HG02759 (cell line): ENCODE data around the gene MED13L.
"Not testable (repeated sequence)": the region's sequence is repeated elsewhere in the genome, so short reads cannot be mapped to it uniquely, and the experiment has no call there.

Experiments
- ATAC-seq: cut with Tn5 transposase; IDR thresholded peaks from one replicate; pipeline ENCODE4 v1.9.1; 2021; ENCODE audit warnings: mild to moderate bottlenecking, moderate library complexity; ENCODE audit not compliant: unreplicated experiment

MED13L gene

DNA sequence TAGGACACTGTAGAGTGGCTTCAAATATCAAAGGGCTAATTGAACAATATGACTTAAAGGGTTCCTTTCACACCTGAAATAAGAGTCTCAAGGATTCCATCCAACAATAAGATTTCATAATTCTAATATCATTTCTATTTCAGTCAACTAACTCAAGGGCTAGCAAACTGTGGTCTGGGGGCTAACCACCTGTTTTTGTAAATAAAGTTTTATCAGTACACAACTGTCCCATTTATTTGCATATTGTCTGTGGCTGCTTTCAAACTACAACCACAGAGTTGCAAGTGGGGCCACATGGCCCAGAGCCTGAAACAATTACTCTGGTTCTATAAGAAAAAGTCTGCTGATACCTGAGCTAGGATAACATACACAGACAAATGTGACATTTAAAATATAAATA lies 29.1 kb downstream of the MED13L start:
- no peak for ATAC-seq

DNA sequence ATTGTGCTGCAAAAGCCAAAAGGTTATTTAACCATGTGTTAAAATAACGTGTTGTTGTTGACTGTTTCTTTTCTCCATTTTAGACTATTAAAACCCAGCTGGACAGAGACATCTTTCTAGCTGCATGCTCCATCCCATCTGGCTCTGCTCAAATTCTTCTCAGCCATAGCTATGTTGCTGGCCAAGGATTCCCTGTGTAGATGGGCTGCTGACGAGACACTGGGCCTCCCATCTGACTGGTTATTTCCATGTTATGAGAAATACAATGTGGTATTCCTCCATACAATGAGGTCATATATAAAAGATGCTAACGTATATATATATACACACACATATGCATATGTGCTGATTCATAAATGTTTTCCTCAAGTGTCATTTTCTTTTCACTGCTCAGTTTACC lies 30.1 kb downstream of the MED13L start:
- no peak for ATAC-seq

DNA sequence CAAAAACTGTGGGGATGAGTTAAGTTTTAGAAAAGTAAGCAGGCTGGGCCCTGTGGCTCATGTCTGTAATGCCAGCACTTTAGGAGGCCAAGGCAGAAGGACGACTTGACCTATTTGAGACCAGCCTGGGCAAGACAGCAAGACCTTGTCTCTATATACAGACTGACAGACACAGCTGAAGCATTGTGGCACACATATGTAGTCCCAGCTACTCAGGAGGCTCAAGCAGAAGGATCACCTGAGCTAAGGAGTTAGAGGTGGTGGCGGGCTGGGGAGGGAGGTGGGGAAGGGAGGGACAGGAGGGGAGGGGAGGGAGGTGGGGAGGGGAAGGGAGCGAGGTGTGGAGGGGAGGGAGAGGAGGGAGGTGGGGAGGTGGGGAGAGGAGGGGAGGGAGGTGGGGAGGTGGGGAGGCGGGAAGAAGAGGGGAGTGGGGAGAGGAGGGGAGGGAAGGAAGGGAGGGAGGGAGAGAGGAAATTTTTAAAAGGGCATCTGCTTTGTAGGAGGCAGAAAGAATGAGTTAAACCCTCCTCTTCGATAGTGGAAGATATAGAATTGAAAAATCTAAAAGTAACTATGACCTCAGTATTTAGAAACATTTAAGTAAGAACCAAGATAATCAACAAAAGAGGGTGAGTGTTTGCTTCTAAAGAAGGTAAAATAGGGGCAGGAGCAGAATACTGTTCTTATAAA lies 30.9 kb downstream of the MED13L start:
- no peak for ATAC-seq

DNA sequence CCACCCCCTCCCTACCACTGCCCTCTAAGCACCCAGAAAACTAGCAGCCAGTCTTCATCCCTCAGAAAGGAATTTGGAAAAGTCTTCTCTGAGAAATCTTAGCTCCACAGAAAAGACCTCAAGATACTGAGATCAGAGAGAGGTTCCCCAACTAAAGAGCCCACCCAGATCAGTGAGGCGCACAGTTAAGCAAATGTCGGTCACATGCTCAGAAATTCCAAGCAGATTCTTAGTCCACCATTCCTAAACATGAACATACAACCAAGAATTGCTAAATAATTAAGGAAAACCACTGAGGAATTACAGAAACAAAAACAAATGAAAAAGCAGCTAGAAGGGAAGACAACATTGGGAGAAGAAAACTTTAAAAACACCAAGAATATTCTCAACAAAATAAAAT lies 32.3 kb downstream of the MED13L start:
- no peak for ATAC-seq

DNA sequence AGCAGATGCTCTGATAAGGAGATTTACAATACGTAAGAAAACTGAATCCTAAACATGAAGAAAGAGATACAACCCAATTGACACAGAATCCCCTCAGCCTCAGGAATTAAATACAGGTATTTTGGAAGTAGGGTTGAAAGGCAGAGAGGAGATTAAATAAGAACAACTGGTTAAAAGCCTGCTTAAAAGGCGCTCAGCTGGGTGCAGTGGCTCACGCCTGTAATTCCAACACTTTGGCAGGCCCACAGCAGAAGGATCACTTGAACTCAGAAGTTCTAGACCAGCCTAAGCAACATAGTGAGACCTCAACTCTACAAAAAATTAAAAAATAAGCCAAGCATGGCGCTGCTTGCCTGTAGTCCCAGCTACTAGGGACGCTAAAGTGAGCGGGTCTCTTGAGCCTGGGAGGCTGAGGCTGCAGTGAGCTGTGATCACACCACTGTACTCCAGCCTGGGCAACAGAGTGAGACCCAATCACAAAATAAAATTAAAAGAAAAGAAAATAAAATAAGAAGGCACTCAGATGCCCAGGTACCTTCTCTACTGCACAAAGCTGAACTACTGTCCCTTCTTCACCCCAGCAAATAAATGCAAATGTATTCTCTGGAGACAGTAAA lies 32.9 kb downstream of the MED13L start:
- no peak for ATAC-seq

DNA sequence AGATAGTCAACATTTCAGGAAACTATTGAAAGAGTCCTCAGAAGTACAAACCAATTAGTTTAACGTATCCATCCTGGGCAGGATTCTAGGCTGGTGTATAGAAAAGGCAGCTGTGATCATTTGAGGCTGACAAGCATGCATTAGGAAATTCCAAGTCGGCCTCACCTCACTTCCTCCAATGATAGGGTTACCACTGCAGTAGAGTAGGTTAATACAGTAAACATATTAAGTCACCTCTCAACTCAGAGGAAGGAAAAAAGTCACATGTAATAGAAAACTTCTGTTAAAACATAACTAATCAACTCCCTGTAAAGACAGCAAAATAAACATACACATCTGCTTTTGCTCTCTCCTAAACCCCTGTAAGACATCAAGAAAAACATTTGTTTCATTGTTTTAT lies 33.5 kb downstream of the MED13L start:
- ATAC-seq: no peak

DNA sequence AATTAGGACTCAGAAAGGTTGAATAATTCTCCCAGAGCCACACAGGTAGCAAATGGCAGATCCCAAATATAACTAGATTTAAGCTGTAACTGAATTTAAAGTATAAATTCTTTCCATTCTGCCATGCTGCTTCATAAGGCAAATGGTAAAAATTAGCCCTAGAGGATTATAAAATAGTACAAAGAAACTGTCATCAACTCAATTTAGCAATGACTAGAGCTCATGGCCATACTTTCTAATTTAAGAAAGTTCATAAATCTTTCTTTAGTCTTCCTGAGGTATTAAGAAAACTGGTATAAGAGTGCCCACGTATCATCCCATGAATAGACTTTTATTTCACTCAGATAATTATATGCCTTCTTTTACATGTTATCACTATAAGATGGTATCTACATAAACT lies 34.8 kb downstream of the MED13L start:
- no peak for ATAC-seq

DNA sequence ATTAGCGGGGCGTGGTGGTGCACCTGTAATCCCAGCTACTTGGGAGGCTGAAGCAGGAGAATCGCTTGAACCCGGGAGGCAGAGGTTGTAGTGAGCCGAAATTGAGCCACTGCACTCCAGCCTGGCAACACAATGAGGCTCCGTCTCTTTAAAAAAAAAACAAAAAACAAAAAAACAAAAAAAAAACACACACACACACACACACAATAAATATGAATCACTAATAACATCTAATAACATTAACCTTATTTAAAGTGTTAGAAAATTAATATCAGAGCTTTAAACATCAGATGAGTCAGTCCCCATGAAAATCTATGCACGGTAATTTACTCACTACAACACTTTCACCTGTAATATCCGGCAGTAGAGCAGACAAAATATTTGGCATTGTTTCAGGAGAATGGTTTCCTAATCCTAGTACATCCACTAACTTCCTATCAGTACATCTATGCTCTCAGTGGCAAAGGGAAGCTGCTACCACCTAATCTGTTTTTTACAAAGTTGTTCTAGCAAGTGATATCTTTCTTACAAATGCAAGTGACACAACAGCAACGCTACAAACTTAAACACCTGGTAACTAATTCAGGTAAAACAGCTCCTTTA lies 36.2 kb downstream of the MED13L start:
- ATAC-seq: no peak

DNA sequence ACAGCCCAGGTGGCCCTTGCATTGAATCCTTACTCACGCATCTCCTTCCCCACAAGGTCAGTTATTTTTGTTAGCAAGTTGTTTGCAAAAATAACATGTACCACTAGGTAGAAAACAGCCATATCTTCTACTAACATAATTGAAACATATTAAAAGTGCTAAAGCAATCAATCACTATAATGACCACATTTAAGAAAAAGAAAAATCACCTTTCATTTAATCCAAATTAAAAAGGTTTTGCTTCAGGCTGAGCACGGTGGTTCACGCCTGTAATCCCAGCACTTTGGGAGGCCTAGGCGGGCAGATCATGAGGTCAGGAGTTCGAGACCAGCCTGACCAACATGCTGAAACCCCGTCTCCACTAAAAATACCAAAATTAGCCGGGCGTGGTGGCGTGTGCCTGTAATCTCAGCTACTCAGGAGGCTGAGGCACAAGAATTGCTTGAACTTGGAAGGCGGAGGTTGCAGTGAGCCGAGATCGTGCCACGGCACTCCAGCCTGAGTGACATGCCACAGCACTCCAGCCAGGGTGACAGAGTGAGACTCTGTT lies 38.8 kb downstream of the MED13L start:
- ATAC-seq: not testable (repeated sequence)

DNA sequence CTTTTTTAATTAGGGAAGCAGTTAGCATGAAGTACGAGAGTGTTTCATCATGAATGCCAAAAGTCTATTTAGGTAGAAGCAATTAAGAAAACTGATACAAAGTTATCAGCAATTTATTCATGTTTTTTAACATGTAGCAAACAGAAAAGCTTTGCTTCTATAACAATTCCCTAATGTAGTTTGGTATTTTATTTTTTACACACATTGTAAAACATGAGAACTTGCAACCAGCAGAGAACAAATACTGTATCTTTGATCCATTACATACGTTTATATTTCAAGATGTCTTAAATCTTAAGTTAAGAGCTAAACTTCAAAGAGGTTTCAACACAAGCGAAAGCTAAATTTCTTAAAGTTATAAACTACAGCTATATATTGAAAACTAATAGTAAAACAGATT lies 39.3 kb downstream of the MED13L start:
- no peak for ATAC-seq

DNA sequence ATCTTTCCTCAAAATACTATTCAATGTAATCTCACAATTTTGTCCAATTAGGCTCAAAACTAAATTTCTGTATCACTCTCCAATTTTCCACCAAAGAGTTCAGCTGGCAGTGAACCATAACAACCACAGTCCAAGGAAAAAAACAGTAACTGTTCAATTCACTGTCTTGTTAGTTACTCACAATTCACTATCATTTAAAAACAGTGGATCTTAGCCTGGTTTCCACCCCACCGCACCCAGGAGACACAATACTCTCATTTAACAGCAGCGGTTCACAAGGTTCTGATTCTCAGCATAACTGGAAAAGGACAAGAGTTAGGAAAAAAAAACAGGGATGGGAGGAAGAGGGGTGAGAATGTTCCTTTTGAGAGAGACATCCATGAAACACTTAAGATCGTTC lies 40.5 kb downstream of the MED13L start:
- no peak for ATAC-seq

DNA sequence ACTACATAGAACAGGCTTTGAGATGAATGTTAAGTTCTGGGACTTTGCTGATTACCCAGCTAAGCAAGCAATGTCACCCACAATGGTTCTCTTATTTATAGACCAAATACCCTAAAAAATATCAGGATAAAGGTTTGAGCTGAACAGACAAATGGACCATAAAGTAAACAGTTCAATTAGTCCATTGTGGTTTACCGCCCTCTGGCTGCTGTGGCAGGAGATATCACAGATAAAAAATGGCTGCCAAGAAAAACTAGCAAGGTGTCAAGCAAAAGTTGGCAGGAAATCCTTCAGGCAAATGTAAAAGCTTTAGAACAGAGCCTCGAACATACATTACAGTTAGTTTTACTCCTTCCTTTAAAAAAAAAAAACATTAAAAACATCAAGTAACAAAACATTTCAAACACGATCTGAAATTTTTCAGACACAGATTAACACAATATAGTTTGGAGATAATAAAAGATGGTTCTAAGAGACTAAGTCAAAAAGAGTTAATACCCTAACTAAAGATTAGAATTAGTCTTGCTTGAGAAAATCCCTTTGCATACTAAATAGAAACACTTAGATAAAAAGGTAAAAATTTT lies 41.3 kb downstream of the MED13L start:
- ATAC-seq: peak; percentile 45

DNA sequence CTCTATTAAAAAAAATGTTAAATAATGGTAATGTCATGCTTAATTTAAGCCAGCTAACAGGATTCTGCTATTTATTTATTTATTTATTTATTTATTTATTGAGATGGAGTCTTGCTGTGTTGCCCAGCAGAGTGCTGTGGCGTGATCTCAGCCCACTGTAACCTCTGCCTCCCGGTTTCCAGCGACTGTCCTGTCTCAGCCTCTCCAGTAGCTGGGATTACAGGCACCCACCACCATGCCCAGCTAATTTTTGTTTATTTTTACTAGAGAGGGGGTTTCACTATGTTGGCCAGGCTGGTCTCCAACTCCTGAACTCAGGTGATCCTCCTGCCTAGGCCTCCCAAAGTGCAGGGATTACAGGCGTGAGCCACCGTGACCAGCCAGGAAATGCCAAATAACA lies 43.3 kb downstream of the MED13L start:
- ATAC-seq: not testable (repeated sequence)

DNA sequence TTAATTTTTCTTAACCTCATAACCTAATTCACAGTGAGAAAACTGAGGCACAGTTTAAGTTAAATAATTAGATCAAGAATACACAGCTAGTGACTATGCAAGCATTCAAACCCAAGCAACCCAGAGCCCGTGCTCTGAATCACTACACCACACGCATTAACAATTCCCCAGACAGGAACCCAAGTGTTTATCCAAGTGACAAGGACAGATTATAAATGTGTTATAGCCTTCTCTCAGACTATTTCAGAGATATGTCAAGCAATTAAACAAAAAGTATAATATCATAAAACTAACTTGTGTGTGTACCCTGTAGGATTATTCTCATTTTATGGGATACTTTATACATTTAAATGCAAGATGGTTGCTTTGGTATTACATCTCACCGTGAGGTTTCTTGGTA lies 43.8 kb downstream of the MED13L start:
- no peak for ATAC-seq

DNA sequence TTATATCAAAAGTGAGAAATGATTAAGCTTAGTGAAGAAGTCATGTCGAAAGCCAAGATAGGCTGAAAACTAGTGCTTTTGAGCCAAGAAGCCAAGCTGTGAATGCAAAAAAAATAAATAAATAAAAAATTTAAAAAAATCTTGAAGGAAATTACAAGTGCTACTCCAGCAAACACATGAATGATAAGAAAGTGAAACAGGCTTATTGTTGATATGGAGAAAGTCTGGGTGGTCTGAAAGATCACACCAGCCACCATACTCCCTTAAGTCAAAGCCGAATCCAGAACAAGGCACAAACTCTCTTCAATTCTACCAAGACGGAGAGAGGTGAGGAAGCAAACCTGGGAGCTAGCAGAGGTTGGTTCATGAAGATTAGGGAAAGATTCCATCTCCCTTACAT lies 49.7 kb downstream of the MED13L start:
- ATAC-seq: no peak

DNA sequence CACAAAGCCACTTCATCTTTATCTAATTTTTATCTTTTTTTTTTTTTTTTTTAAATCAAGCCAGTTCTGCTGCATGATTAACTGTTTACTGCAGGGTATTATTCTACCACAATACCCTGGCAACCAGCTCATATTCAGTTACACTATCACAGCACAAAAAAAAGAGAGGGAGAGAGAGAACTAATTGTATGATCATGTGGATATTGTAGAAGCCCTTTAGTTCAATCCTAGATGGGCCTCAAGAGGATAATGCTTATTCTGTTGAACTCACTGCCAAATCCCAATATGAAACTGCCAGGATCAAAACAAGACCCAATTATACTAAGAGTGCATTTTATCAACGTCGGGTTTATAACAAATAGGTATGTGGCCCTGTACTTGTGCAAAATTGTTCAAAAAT lies 51.5 kb downstream of the MED13L start:
- no peak for ATAC-seq

DNA sequence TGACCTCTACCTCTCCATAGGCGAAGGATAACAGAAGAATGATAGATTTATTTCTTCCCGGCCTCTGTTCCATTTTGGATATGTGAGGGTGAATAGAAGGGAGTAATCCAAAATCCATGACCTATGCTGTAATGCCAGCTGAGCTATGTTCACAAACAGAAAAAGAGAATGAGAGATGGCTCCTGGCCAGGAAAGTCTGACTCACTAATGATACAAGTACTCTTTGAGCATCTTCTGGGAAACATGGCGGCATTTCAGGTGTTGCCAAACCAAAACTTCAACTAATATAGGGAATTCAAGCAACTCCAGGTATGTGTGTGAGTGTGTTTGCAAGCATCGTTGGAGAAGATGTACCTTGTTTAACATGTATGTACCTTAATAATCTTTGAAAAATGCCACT lies 55.1 kb downstream of the MED13L start:
- no peak for ATAC-seq

DNA sequence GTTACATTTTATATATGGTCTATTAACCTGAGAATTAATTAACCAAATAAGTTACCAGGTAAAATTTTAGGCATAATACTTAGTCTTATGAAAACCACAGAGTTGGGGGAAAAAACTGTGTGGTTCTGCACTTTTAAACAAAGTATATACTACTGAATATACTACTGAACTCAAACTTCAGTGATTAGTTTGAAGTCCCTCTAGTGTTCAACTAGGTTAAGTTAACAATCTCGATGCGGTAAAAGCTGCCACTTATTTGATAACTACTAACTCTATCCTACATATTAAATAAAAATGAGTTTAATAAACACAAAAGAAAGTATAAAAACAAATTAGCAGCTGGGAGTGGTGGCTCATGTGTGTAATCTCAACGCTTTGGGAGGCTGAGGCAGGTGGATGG lies 56.7 kb downstream of the MED13L start:
- no peak for ATAC-seq

DNA sequence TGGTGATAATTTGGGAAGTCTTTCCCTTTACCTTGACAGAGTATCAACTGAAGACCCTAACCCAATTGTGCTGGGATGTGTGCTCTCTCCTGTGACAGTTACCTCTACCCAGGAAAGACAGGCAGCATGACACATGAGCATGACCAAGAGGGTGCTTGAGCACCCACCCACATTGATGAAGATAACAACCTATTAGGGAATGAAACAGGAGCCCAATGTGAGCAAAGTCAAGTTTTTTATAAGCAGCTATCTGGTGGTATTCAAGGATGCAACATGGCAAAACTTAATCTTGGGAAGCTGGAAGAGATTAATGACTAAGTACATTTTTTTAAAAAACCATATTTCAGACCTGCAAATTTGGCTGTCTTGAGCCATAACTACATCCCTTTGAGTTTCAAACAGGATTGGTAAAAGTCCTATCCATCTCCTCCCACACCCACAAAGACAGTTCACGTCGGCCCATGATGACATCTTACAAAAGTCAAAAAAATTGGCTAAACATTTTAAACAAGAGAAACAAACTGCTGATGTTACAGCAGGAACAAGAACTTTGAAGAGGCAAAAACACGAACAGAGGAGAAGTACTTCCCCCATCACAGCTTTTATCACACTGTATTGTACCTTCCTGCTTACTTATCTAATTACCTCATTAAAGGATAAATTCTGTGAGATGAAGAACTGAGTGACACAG lies 60.3 kb downstream of the MED13L start:
- ATAC-seq: no peak

DNA sequence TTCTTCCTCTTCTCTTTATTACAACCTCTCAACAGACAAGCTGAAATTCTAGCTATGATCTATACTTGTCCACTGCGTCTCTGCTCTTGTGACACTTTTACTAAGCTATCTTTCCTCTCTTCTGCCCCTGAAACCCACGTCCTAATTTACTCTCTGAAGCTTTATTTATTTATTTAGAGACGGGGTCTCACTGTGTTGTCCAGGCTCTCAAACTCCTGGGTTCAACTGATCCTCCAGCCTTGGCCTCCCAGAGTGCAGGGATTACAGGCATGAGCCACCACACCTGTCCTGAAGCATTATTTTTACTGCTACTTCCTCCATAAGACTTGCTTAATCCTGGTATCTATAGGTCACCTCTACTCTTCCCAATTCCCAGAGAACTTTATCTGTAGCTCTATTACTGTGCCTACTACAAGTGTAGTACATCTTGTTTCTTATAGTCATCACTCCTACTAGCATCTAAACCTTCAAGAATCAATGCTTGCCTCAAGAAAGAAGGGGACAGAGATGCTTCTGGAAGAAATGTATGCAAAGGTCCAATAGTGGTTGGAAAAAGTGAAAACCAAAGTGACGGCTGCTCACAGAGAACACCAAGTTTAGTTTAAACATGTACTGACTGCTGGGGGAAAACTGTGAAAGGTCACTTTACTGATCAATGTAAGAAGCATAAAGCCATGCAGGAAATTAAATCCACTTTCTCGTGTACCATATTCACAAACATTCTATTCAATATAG lies 61.3 kb downstream of the MED13L start:
- ATAC-seq: no peak

DNA sequence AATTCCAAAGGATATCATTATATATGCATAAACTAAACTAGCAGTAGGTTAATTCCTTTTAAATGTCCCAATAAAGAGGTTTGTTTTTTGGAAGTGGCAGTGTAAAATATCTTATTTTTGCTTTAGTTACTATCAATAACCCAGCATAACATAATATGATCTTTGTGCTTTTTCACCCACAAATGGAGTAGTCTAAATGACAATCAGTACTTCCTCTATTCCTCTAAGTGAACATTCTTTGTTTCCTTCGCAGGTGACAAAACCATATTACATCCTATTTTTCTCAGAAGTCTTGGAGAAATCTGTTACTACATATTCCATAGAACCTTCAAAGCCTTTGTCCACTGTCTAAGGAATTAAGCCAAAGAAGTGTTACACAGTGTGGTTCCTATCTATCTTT lies 62.5 kb downstream of the MED13L start:
- no peak for ATAC-seq
